ENCODE measurements around the gene CYFIP2.

DNA sequence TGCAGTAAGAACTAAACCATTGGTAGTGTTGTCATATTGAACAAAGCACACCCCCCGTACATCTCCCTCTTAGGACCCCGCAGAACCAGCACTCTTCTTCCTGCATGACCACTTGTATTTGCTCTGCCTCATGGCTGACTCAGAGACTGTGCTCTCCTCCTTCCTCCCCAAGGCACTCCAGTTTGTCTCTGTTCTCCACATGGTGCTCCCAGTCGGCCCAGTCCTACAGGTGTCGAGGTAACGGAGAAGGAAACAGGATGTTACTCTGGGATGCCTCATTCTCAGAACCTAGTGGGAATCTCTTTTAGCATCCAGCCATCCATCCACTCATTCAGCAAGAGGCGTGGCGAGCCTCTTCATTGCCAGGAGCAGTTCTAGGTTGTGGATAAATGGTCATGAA is 97.1 kb downstream of the CYFIP2 start:
- TF ChIP-seq EZH2 (optimal IDR thresholded peaks at IDR 0.05; ENCODE audit: low read depth, low read length) = no peak
- TF ChIP-seq, protein P1, sequence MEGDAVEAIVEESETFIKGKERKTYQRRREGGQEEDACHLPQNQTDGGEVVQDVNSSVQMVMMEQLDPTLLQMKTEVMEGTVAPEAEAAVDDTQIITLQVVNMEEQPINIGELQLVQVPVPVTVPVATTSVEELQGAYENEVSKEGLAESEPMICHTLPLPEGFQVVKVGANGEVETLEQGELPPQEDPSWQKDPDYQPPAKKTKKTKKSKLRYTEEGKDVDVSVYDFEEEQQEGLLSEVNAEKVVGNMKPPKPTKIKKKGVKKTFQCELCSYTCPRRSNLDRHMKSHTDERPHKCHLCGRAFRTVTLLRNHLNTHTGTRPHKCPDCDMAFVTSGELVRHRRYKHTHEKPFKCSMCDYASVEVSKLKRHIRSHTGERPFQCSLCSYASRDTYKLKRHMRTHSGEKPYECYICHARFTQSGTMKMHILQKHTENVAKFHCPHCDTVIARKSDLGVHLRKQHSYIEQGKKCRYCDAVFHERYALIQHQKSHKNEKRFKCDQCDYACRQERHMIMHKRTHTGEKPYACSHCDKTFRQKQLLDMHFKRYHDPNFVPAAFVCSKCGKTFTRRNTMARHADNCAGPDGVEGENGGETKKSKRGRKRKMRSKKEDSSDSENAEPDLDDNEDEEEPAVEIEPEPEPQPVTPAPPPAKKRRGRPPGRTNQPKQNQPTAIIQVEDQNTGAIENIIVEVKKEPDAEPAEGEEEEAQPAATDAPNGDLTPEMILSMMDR (IDR thresholded peaks at IDR 0.05; ENCODE audit: low read length) = no peak
- no peak for TF ChIP-seq EZH2phosphoT487 (IDR thresholded peaks at IDR 0.05; ENCODE audit: low read length)
